SU-DHL-6 (cell line): ENCODE results near the gene THEM5.

Experiments
- CTCF ChIP-seq: fragments of 200-600 bp; sonication (generic); IDR thresholded peaks from one replicate; pipeline ENCODE4 v1.5.1; 2017; ENCODE audit warnings: antibody characterized with exemption, mild to moderate bottlenecking, low read length, moderate library complexity; ENCODE audit not compliant: insufficient read depth, poor library complexity, severe bottlenecking
- EZH2phosphoT487 ChIP-seq: fragments of 200-600 bp; sonication (generic), shearing (Covaris generic); conservative IDR thresholded peaks from 2 replicates; pipeline ENCODE4 v1.6.1; 2018; ENCODE audit warnings: mild to moderate bottlenecking, antibody characterized with exemption, low read length, moderate library complexity, mixed read lengths

GRCh38 chr1:151802372-151802771 is 51.1 kb downstream of the THEM5 start:
- no peak for TF ChIP-seq CTCF
- TF ChIP-seq EZH2phosphoT487: no peak
